ENCODE data around the gene AIFM3. TPM values are rescaled to one million over a fixed set of nuclear protein-coding genes. Genes with fewer than 3 reads are reported as not detected.

Gene AIFM3
- total RNA-seq, 1 donor from 2014 or later: 2.4 TPM

DNA sequence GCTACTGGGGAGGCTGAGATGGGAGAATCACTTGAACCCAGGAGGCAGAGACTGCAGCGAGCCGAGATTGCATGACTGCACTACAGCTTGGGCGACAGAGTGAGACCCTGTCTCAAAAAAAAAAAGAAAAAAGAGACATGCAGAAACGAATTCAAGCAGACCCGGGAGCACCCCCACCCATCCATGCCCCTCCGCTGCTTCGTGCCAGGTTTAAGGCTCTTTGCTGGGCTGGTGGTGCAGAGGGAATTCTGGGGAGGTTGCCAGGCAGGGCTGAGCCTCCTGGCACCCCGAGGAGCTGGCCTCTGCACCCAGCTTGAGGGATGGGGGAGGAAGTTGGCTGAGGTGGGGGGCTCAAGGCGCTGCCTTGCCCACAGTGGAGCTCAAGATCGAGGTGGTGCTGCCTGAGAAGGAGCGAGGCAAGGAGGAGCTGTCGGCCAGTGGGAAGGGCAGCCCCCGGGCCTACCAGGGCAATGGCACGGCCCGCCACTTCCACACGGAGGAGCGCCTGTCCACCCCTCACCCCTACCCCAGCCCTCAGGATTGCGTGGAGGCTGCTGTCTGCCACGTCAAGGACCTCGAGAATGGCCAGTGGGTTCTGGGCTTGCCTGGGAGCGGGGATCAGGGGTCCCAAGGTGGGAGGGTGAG is 6.0 kb downstream of the AIFM3 start:
- DNase-seq (ENCODE audit: low read depth) (no peak), FAIRE-seq (no peak)
- TF ChIP-seq, protein P1, sequence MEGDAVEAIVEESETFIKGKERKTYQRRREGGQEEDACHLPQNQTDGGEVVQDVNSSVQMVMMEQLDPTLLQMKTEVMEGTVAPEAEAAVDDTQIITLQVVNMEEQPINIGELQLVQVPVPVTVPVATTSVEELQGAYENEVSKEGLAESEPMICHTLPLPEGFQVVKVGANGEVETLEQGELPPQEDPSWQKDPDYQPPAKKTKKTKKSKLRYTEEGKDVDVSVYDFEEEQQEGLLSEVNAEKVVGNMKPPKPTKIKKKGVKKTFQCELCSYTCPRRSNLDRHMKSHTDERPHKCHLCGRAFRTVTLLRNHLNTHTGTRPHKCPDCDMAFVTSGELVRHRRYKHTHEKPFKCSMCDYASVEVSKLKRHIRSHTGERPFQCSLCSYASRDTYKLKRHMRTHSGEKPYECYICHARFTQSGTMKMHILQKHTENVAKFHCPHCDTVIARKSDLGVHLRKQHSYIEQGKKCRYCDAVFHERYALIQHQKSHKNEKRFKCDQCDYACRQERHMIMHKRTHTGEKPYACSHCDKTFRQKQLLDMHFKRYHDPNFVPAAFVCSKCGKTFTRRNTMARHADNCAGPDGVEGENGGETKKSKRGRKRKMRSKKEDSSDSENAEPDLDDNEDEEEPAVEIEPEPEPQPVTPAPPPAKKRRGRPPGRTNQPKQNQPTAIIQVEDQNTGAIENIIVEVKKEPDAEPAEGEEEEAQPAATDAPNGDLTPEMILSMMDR (IDR thresholded peaks at IDR 0.05; ENCODE audit: insufficient read depth, low read length, severe bottlenecking): no peak
- H3K27me3 ChIP-seq (ENCODE audit: control insufficient read depth, insufficient read depth, low read length): no peaks in the 10 kb centered on the region
- no peak overlapping the region for H3K4me3 ChIP-seq (ENCODE audit: low read depth, low read length)
- H3K36me3 ChIP-seq (ENCODE audit: control insufficient read depth, insufficient read depth, low read length): no peaks in the 10 kb centered on the region

DNA sequence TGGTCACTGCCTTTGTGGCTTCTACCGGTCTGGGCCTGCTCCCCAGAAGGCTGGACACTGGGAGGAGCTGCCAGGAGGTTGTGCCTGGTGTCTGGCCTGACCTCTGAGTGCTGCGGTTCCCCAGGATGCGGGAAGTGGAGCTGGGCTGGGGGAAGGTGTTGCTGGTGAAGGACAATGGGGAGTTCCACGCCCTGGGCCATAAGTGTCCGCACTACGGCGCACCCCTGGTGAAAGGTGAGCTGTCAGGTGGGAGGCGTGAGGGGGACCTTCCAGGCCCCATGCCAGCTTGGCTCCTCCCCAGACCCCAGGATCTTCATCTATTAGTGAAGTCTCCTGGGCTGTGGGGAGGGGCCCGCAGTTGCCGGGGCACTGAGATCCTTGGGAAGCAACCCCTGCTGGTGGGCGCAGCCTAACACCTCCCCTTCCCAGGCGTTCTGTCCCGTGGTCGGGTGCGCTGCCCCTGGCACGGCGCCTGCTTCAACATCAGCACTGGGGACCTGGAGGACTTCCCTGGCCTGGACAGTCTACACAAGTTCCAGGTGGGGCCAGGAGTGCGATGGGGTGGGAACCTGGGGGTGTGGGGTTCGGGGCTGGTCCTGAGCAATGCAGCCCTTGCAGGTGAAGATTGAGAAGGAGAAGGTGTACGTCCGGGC is 6.7 kb downstream of the AIFM3 start:
- no peak overlapping the region for H3K4me3 ChIP-seq (ENCODE audit: low read depth, low read length)
- TF ChIP-seq, protein P1 (IDR thresholded peaks at IDR 0.05; ENCODE audit: insufficient read depth, low read length, severe bottlenecking): no peak
- no peaks in the 10 kb centered on the region for H3K27me3 ChIP-seq (ENCODE audit: control insufficient read depth, insufficient read depth, low read length)
- no peaks in the 10 kb centered on the region for H3K36me3 ChIP-seq (ENCODE audit: control insufficient read depth, insufficient read depth, low read length)
- FAIRE-seq (no peak), DNase-seq (ENCODE audit: low read depth) (no peak)

DNA sequence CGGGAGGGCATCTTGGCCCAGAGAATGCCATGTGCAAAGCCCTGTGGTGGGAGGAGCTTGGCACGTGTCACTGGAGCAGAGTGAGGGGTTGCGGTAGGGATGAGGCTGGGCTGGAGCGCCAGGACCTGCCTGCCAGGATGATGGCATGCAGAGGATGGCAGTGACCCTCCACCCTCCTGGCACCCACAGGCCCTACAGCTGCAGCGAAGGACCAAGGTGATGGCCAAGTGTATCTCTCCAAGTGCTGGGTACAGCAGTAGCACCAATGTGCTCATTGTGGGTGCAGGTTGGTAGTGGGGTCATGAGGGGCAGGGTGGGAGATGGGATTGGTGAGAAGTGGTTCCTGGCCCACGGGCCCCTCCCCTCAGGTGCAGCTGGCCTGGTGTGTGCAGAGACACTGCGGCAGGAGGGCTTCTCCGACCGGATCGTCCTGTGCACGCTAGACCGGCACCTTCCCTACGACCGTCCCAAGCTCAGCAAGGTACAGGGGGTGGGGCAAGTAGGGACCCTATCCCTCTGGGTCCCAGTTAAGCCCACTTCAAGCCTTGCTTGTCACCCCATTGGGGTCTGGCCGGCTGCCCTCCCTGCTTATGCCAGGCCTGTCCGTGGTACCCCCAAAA is 7.4 kb downstream of the AIFM3 start:
- peak; percentile 90 for FAIRE-seq
- H3K36me3 ChIP-seq (ENCODE audit: control insufficient read depth, insufficient read depth, low read length): no peaks in the 10 kb centered on the region
- H3K27me3 ChIP-seq (ENCODE audit: control insufficient read depth, insufficient read depth, low read length): no peaks in the 10 kb centered on the region
- DNase-seq (ENCODE audit: low read depth): no peak
- TF ChIP-seq, protein P1 (IDR thresholded peaks at IDR 0.05; ENCODE audit: insufficient read depth, low read length, severe bottlenecking): no peak
- no peak overlapping the region for H3K4me3 ChIP-seq (ENCODE audit: low read depth, low read length)

DNA sequence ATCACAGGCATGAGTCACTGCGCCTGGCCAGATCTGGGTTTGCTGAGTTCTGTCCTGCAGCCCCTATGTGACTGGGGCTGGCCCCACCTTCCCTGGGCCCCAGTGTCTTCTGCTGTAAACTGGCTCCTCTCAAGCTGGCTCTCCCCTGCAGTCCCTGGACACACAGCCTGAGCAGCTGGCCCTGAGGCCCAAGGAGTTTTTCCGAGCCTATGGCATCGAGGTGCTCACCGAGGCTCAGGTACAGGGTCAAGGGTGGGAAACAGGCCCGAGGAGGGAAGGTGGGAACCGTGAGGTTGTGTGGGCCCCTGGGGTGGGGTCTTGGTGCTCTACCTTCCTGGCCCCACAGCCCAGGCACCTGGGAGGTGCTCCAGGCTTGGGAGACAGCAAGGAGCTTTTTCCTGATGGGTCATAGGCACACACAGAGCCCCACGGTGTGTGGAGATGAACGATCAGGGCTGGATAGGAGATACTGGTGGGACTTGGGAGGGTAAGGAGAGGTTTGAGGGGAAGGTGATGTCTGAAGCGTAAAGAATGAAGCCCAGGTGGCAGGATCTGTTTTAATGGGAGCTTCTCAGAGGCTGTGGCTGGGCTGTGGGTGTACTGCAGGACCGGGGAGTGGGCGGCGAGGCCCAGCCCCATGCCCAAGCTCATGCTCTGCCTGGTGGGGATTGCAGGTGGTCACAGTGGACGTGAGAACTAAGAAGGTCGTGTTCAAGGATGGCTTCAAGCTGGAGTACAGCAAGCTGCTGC is 8.7 kb downstream of the AIFM3 start:
- Histone ChIP-seq H3K27me3 (ENCODE audit: control insufficient read depth, insufficient read depth, low read length) (no peaks in the 10 kb centered on the region), H3K36me3 (ENCODE audit: control insufficient read depth, insufficient read depth, low read length) (no peaks in the 10 kb centered on the region), H3K4me3 (ENCODE audit: low read depth, low read length) (no peak overlapping the region)
- DNase-seq (ENCODE audit: low read depth) (no peak), FAIRE-seq (no peak)
- TF ChIP-seq, protein P1 (IDR thresholded peaks at IDR 0.05; ENCODE audit: insufficient read depth, low read length, severe bottlenecking): no peak

DNA sequence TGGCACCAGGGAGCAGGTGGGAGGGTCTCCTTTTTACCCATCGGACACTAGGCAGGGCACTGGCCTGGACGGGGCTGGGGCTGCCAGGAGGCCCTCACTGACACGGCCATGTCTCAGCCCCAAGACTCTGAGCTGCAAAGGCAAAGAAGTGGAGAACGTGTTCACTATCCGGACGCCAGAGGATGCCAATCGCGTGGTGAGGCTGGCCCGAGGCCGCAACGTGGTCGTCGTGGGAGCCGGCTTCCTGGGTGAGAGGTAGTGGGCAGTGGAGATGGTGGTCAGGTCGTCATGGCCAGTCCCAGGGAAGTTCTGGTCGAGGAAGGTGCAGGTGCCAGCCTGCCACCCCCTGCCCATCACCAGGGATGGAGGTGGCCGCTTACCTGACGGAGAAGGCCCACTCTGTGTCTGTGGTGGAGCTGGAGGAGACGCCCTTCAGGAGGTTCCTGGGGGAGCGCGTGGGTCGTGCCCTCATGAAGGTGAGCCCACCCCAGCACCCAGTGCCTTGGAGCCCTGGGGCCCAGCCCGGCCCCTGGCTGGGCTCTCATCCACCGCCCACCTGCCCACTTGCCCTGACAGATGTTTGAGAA is 9.3 kb downstream of the AIFM3 start:
- Histone ChIP-seq H3K27me3 (ENCODE audit: control insufficient read depth, insufficient read depth, low read length) (no peaks in the 10 kb centered on the region), H3K36me3 (ENCODE audit: control insufficient read depth, insufficient read depth, low read length) (no peaks in the 10 kb centered on the region), H3K4me3 (ENCODE audit: low read depth, low read length) (no peak overlapping the region)
- TF ChIP-seq, protein P1 (IDR thresholded peaks at IDR 0.05; ENCODE audit: insufficient read depth, low read length, severe bottlenecking): no peak
- no peak for DNase-seq (ENCODE audit: low read depth)
- FAIRE-seq: peak; percentile 32
